IPS-NIHi7 (cell line): ENCODE measurements around the gene CYP4V2.

Experiments
- DNase-seq: peaks from one replicate; pipeline ENCODE4 v3.0.0; 2012; ENCODE audit warnings: mixed read lengths; ENCODE audit errors: extremely low spot score

Gene CYP4V2

DNA sequence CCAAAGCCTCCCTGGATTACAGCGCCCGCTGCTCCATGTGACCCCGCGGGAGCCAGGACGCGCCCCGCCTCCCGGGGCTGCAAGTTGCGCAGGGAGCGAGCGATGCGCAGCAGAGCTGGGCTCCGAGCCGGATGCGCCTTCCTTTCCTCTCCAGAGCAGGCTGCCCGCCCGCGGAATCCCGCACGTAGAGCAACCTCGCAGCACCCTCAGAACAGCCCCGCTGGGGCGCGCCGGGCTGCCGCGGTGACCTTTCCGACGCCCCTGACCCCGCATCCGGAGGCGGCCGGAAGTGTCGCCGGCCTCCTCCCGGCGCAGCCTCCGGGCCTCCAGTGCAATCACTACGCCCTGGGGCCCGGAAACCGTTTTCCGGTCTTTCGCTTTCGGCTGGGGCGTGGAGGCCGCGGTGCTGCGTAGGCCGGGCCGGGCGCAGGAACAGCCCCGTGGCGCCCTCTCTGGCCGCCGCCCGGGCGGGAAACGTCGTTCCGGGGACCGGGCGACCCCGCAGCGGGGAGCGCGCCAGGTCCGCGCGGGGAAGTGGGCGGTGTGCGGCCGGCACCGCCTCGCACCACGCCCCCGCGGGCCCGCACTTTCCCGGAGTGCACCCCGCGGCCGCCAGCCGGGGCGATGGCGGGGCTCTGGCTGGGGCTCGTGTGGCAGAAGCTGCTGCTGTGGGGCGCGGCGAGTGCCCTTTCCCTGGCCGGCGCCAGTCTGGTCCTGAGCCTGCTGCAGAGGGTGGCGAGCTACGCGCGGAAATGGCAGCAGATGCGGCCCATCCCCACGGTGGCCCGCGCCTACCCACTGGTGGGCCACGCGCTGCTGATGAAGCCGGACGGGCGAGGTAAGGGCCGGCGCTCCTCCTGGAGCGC, at the start of gene CYP4V2:
Gene CYP4V2 (plus strand): TSS at position 368 of the 866 bp plus-strand sequence. CDS start 257 bp downstream, at position 625.
- DNase-seq = peak; percentile 80

DNA sequence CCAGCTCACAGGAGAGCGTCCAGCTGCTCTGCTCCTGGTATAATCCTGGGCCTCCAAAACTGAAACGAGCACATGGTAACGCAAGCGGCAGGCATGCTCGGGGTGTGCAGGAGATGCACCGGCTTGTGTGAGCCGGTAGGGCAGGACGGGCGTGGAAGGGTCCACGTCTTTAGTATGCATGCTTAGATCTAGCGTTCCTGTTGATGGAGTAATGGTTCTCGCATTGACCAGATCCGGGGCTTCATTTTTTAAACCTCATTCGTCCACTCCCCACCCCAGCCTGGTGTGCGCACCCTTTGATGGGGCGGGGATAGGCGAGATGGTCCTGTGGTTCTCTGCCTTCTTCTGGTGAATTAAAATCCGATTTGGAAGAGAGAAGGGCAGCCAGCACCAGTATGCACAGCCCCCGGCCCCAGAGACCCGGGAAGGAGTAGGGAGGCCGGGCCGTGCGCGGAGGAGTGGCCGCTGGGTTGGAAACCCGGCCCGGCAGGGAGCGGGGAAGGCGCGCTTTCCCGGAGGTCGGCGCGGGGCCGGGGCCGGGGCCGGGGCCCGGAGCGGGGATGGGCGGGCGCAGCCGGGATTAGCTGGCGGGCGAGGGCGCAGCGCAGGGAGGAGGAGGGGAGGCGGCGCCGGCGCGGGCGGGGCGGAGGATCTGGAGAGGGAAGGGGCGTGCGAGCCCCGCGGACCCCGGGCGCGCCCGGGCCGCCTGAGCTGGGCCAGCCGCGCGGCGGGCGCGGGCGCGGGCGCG, 47.0 kb upstream of the CYP4V2 start:
- peak; percentile 83 for DNase-seq

DNA sequence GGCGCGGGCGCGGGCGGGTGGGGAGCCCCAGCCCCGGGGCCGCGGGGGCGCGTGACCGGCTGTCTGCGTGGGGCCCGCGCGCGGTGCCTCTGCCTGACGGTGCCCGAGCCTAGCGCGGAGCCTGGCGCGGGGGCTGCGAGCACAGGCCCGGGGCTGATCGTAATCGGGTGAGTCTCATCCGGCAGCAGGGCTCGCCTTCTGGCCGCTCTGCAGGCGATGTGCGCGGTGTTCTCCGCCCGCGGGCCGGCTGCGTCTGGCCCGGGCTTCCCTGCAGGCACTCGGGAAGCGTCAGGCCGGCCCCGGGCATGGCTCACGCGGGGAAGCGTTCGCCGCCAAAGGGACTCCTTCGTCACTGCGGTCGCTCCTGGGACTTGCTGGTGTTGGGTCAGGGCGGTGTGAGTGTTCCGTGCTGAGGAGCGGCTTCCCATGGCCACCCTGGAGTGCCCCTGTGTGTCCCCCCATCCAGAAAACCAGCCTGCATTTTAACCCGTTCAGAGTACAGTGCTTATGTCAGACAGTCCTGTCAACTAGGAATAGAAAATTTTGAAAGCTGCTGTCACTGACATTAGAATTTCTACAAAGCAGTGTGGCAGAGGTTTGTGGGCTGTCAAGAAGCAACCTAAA, 46.3 kb upstream of the CYP4V2 start:
- peak; percentile 61 for DNase-seq

DNA sequence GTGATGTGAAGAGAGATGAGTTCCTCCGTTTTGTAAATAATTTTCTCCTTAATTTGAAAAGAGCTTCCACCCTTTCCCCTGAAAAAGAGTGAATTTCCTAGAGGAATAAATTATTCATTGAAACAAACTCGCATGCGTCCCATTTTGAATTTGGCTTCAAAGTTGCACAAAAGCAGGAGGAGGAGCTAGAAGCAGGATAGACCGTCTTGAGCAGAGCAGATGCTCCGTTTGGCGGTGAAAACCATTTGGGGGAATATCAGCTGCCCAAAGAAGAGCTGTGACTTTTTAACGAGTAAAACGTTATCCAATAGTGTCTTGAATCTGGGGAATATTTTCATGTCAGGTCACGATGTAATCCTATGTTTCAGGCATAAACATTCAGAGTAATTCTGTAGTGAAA, 44.9 kb upstream of the CYP4V2 start:
- no peak for DNase-seq

DNA sequence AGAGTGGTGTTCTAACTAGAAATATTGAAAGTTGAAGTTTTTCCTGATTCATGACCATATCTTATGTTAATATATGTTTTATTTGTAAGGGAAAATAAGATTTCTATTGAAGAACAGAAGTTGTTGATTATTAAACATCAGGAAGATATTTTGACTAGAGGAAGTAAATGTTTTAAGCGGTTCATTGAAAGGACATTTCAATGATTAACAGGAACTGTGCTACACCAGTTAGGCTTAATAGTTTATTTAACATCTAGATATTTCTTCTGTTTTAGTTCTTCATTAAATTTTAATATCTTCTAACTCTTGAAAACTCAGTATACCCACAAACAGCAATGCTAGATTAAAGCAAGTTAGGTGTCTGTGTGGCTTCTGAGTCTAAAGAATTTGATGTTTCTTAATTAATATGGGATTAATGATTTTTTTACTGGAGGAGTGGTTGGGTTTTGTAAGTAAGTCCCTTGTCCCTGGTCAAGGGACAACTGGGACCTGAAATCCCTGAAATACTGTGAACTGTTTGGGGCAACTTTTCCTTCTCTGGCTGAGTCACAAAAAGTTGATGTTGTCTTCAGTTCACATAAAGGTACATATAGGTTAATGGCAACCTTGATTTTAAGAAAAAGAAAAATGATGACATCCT, 42.9 kb upstream of the CYP4V2 start:
- DNase-seq = no peak

DNA sequence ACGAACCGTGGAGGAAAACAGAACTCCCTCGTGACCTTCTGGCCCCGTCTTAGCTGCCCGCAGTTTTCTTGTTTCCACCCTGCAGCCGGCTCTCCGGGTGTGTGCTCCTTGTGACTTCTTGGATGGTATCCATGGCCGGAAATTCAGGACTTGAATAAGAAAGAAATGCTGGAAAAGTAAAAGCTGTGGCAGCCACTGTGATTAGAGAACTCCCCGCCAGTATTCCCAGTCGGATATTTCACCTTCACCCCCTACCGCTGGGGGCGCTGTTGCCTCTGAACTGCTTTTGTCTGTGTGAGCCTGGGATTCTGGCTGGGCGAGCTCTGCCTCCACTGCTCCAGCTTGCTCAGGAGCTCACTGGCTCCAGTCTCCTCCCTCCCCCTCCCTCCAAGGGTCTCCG, 41.5 kb upstream of the CYP4V2 start:
- peak; percentile 63 for DNase-seq

DNA sequence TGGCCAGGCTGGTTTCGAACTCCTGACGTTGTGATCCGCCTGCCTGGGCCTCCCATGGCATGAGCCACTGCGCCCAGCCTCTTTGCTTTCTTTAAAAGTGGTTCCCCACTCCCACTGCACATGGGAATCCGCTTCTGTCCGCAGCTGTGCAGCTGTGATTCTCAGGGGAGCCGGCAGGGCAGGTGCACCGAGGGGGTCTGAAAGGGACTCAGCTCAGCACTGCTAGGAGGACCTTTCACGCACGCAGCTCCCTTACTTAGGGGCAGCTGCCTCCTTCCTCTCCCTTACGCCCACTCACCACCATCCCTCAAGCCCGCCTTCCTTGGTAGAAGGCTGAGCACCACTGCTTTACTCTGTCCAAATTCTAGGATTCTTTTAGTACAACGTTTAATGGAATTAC, 40.4 kb upstream of the CYP4V2 start:
- no peak for DNase-seq

DNA sequence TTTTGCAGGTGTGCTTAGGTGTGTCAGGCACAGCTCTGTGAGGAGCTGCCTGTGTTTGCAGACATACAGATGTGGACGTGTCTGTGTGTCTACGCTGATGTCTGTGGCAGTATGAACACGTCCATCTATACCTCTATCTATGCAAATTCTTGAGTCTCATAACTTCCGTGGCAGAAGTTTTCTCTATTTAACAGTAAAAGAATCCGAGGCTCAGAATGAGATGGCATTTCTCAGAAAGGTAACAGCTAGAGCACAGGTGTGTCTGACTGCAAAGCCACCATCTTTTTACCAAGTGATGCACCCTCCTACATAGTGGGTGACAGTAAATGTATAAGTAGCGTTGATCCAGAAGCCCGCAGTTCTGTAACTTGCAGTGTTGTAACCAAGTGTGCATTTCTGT, 39.9 kb upstream of the CYP4V2 start:
- no peak for DNase-seq

DNA sequence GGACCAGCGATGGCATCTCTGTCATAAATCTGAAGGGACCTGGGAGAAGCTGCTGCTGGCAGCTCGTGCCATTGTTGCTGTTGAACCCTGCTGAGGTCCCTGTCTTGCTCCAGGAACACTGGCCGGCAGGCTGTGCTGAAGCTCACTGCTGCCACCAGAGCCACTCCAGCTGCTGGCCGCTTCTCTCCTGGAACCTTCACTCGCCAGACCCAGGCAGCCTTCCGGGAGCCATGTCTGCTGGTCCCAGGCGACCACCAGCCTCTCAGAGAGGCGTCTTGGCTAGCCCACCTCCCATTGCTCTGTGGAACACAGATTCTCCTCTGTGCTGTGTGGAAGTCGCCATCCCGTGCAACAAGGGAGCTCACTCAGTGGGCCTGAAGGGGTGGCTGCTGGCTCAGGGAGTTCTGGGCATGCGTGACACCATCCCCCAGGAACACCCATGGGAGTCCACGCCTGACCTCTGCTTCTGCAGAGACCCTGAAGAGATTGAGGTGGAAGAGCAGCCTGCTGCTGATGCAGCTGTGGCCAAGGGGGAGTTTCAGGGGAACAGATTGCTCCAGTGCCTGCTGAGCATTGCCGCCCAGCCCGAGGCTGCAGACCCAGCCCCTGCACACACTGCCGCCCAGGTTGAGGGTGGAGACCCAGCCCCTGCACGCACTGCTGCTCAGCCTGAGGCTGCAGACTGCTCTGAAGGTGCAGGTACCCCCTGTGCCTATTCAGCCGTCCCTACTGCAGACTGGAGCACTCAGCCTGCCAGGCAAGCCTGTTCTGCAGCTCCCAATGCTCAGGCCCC, 33.1 kb upstream of the CYP4V2 start:
- DNase-seq = no peak

DNA sequence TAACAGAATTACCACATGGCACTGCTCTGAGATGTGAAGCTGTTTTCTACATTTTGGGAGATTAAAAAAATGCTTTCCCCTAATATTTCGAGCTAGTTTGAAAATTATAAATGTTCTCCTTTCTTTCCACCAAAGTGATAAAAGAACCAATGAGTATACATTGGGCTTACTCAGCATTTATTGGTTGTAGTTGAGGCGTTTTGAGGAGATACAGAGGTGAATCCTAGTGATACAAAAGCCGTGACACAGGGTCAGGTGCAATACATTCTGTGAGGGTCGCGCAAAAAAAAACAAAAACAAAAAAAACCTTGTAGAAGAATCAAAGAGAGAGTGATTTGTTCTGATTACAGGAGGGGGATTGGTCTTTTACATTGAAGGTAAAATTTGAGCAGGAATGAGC, 32.4 kb upstream of the CYP4V2 start:
- no peak for DNase-seq

DNA sequence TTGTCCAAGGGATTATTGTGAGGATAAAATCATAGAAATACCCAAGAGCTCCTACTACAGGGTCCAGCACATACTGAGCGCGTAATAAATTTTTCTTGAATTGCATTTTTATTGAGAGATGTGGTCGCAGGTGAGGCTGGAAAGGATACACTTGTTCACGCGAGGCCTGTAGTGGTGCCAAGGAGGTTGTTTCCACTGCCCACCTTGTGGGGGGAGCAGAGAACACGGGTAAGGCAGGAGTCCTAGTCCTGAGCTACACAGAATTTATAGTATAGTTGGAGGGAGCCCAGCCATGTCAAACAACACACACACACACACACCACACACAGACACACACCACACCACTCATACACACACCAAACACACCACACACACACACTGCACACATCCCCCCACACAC, 31.8 kb upstream of the CYP4V2 start:
- no peak for DNase-seq

DNA sequence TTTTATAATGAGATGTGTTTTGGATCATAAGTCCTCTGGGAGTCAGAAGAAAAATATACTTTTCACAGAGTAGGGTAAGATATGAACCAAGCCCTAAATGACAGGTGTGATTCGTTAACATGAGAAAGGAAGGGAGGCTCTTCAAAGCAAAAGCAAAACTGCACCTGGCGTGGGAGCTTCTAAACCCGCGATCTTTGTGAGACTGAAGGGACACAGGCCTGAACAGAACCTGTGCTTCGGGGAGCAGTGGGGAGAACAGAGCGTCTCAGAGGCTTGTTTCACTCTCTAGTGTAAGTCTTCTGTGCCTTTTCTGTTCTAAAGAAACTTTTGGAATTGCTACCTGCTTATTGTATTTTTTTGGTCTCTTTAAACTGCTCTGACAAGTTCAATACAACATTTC, 30.2 kb upstream of the CYP4V2 start:
- DNase-seq = no peak

DNA sequence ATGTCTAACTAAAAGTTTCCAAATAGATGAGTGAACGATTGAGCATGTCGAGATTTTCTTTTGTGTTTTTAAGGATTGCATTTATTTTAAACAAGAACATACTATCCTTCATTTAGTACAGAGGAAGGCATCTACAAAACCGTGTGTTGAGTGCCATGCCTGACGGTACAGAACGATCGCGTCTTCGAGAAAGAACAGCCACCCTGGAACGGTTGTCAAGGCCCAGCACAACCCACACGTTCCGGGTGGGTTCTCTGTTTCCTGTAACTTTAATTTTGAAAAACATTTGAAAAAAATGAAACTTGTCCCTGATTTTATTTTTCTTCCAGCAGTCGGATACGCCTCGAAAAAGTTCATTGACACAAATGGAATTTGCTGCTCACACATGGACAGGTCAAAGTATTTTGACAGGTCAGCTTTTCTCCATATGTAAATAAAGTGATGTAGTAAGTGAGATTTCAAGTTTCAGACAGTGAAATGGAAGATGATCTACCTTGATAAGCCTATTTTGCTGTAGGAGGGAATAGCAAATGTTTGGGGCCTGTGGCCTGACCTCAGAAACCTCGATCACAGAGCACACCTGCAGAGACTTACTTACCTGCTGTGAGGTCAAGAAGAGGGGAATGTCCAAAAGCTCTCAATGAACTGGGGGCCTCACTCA, 24.4 kb upstream of the CYP4V2 start:
- DNase-seq = no peak

DNA sequence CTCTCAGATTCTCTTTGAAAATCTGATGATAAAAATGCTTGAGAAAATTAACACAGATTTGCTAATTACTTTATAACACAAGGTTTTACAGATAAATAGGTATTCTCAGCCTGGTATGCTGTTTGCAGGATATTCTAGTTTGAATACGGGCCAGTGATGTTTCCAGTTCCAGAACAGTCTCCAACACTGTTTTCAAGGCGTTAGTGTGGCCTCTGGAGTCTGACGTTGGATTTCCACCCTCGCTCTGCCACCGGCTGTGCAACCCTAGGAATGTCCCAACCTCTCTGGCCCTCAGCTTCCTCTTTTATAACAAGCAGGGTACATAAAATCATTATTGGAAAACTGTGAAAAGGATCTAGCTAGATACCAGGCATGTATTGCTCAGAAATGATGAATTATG, 23.8 kb upstream of the CYP4V2 start:
- no peak for DNase-seq

DNA sequence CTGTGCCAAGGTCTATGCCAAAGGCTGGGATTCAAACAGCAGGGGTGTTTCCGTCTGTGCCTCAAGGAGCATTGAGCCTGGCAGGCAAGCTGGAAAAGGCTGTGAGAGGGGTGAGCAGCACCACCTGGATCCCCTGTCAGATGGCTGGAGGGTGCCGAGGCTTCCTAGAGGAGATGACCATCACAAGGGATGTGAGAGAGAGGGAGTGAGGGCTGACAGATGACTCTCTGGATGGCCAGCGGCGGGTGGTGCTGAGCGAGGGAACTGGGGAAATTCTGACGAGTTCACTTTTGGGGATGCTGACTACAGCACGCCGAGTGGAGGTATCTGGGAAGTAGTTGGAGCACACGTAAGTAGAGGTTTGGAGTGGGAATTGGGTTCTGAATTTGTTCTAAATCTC, 22.6 kb upstream of the CYP4V2 start:
- DNase-seq = no peak

DNA sequence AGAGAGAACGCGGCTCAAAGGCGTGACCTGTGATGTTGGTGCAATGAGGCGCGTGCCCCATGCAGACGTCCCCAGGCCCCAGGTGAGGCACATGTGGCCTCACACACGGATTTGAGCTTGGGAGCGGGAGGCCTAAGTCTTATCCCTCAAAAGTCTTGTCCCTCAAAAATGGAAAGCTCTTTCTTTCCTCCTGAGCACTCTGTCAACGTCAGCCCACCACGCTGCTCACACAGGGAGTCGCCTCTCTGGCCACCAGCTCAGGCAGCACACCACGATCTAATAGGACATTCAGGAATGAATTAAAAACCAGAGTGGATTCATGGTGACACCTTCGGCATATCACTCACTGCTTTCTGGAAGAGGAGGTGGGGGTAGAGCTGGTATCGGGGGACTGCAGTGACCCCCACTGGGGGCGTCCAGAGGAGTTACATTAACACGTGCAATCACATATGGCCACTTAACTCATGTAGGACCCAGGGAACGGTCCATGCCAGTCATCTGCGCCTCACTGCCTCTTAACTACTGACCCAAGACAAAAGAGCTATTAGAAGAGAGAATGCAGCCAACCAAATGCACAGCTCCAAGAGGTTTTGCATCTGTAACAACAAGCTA, 21.9 kb upstream of the CYP4V2 start:
- DNase-seq = no peak

DNA sequence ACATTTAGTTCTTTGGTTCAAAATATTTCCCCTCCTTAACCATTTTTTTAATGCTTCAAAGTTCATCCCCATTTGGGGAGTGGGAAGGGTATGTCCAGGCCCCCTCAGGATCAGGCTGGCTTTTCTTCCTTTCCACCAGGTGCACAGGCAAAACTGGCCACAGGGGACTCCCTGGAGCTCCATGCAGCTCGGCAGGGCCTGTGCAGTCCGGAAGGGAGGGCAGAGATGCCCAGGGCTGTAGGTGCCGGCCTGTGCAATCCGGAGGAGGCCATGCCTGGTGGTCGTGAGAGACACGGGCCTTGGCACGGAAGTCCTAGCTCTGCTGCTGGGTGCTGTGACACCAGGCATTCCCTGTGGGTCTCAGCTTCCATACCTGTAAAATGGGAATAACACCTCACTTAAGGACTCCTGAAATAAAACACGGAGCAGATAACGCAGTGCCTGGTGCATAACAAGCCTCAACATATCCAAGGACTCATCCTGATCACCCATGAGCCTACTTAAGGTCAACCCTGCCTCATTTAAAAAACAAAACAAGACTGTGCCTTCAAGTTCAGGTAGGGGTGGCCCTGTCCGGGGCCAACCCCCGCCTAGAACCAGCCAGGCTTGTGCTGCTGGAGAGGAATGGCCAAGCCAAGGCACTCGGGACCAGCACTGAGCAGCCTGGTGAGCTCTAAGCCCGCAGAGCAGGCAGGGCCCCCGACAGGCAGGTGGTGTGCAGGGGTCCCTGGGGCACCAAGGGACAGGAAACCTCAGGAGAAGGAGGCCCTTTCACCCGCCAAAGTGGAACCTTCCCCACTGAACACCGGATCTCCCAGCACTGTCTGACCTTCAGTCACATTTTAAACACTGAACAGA, 21.2 kb upstream of the CYP4V2 start:
- peak; percentile 42 for DNase-seq

DNA sequence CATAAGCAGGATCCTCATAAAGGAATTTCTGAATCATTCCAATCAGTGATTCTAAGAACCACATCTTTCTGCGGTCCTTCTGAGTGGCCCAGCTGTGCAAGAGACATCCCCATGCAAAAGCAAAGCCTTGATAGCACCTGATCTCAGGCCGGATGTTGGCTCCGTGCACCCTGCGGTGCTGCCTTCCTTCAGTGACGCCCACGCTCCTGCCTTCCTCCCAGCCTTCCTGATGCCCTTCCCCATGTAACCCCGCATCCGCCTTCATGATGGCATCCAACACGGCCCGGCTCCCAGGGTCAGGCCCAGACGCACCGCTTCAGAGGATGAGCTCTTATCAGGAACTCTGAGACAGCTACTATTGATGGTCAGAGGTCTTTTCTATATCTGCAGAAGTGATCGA, 20.4 kb upstream of the CYP4V2 start:
- DNase-seq = no peak

DNA sequence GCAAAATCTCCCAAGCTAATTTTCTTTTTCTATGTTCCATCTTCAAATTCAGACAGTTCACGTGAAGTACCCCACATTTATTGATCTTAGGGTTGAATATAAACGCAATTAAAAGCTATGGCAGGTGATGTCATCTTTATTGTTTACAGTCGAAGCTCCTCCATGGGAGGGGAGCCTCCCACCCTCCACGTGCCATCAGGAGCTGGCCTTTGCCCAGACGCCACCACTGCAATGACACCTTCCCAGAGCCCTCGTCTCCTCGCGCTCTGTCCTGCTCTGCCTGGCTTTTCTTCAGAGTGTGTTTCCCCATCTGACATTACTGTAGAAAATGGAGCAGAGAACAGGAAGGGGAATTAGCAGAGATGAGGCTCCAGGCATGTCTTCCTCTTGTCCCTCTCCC, 18.8 kb upstream of the CYP4V2 start:
- DNase-seq = no peak
